ENCODE results near the gene RAB33B. TPM values are rescaled to one million over a fixed set of nuclear protein-coding genes. Genes with fewer than 3 reads are reported as not detected.
A peak's percentile ranks its signal among the peaks of the same experiment; 100 is the strongest.

The RAB33B gene
- total RNA-seq, 1 donor from 2014 or later = 11.8 TPM

DNA sequence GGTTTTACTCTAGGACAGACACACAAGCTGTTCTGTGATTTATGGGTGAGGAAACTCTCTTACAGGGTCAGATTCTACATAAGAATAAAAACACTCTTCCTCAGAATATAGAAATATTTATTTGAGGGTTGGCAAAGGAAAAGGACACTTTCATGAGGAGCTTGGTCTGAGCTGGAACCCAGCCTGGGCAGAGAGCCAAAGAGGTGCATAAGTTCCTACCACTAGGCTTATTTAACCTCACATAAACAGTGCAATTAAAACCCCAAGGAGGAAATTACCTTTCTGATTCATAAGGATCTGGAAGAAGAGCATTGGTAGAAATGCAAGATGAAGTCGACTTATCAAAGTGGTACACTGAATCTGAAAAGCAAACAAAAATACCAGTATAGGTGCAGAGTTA is 69.2 kb downstream of the RAB33B start:
- Histone ChIP-seq H3K4me1 (ENCODE audit: insufficient read depth, low read length) (no peaks in the 10 kb centered on the region), H3K79me2 (ENCODE audit: insufficient read depth, low read length) (no peaks in the 10 kb centered on the region), H3K27ac (ENCODE audit: low read depth, low read length) (no peak overlapping the region), H3K36me3 (ENCODE audit: insufficient read depth, low read length) (peaks cover 38% of the 10 kb centered on the region), H2AFZ (ENCODE audit: low read depth, low read length) (no peak overlapping the region), H3K4me2 (ENCODE audit: low read length) (no peak overlapping the region), H3K4me3 (ENCODE audit: insufficient read depth, low read depth, low read length) (no peak overlapping the region), H3K27me3 (ENCODE audit: insufficient read depth, low read length) (no peaks in the 10 kb centered on the region), H3K9ac (ENCODE audit: low read length) (no peak overlapping the region), H4K20me1 (ENCODE audit: insufficient read depth, low read length) (peaks cover 19% of the 10 kb centered on the region), H3K9me3 (ENCODE audit: insufficient read depth, low read depth, low read length) (no peaks in the 10 kb centered on the region)
- H3K27ac Mint-ChIP-seq (ENCODE audit: unreplicated experiment) = no peak overlapping the region
- TF ChIP-seq, protein P1, sequence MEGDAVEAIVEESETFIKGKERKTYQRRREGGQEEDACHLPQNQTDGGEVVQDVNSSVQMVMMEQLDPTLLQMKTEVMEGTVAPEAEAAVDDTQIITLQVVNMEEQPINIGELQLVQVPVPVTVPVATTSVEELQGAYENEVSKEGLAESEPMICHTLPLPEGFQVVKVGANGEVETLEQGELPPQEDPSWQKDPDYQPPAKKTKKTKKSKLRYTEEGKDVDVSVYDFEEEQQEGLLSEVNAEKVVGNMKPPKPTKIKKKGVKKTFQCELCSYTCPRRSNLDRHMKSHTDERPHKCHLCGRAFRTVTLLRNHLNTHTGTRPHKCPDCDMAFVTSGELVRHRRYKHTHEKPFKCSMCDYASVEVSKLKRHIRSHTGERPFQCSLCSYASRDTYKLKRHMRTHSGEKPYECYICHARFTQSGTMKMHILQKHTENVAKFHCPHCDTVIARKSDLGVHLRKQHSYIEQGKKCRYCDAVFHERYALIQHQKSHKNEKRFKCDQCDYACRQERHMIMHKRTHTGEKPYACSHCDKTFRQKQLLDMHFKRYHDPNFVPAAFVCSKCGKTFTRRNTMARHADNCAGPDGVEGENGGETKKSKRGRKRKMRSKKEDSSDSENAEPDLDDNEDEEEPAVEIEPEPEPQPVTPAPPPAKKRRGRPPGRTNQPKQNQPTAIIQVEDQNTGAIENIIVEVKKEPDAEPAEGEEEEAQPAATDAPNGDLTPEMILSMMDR (IDR thresholded peaks at IDR 0.05; ENCODE audit: insufficient read depth, low read depth, low read length) = no peak
- TF ChIP-seq EZH2 (IDR thresholded peaks at IDR 0.05; ENCODE audit: insufficient read depth, low read length) = no peak
- H3K36me3 Mint-ChIP-seq (ENCODE audit: low read depth, unreplicated experiment) = peaks cover 19% of the 10 kb centered on the region
- no peaks in the 10 kb centered on the region for H3K27me3 Mint-ChIP-seq (ENCODE audit: low read depth, unreplicated experiment)
- H3K4me3 Mint-ChIP-seq (ENCODE audit: unreplicated experiment) = no peak overlapping the region
- DNase-seq (ENCODE audit: low read depth) (peak; percentile 10), FAIRE-seq (peak; percentile 5)
- no peaks in the 10 kb centered on the region for H3K9me3 Mint-ChIP-seq (ENCODE audit: unreplicated experiment)
- peaks cover 14% of the 10 kb centered on the region for H3K4me1 Mint-ChIP-seq (ENCODE audit: low read depth, unreplicated experiment)

DNA sequence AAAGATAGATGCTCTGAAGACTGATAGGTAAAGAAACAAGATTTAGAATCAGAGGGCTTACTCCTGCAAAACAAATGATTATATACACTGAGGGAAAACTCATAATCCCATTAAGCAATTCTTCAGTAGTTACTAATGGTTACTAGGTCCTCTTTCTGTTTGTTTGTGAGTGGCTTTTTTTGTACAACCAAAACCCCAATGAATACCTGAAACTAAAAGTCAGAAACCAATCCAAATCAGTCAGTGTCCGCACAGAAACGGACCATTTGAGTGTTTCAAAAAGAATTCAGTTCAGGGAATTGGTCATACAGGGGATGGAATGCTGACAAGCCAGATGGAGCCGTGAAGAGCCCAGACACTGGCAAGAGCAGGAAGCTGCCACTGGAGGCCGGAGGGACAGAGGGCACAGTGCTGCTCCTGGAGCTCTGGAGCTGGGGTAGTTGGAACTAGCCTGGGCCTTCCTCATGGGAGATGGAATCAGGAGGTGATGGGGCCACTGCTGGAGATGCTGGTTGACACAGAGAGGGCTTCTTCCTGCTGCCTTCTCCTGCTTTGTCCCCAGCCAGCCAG is 70.2 kb downstream of the RAB33B start:
- H3K27ac Mint-ChIP-seq (ENCODE audit: unreplicated experiment) = peak overlapping the region; percentile 75

GRCh38 chr4:139525414-139525813 is 71.5 kb downstream of the RAB33B start:
- Histone ChIP-seq H3K27ac (ENCODE audit: low read depth, low read length) (no peak overlapping the region), H3K4me3 (ENCODE audit: insufficient read depth, low read depth, low read length) (no peak overlapping the region), H3K79me2 (ENCODE audit: insufficient read depth, low read length) (no peaks in the 10 kb centered on the region), H4K20me1 (ENCODE audit: insufficient read depth, low read length) (peaks cover 19% of the 10 kb centered on the region), H3K36me3 (ENCODE audit: insufficient read depth, low read length) (peaks cover 28% of the 10 kb centered on the region), H2AFZ (ENCODE audit: low read depth, low read length) (no peak overlapping the region), H3K4me2 (ENCODE audit: low read length) (no peak overlapping the region), H3K9me3 (ENCODE audit: insufficient read depth, low read depth, low read length) (no peaks in the 10 kb centered on the region), H3K27me3 (ENCODE audit: insufficient read depth, low read length) (no peaks in the 10 kb centered on the region), H3K4me1 (ENCODE audit: insufficient read depth, low read length) (no peaks in the 10 kb centered on the region), H3K9ac (ENCODE audit: low read length) (no peak overlapping the region)
- no peak for FAIRE-seq
- no peaks in the 10 kb centered on the region for H3K9me3 Mint-ChIP-seq (ENCODE audit: unreplicated experiment)
- no peak overlapping the region for H3K27ac Mint-ChIP-seq (ENCODE audit: unreplicated experiment)
- no peak for DNase-seq (ENCODE audit: low read depth)
- H3K4me3 Mint-ChIP-seq (ENCODE audit: unreplicated experiment) = no peak overlapping the region
- TF ChIP-seq EZH2 (IDR thresholded peaks at IDR 0.05; ENCODE audit: insufficient read depth, low read length) = no peak
- TF ChIP-seq, protein P1 (IDR thresholded peaks at IDR 0.05; ENCODE audit: insufficient read depth, low read depth, low read length) = no peak
- H3K36me3 Mint-ChIP-seq (ENCODE audit: low read depth, unreplicated experiment) = peaks cover 12% of the 10 kb centered on the region
- peaks cover 25% of the 10 kb centered on the region for H3K4me1 Mint-ChIP-seq (ENCODE audit: low read depth, unreplicated experiment)
- H3K27me3 Mint-ChIP-seq (ENCODE audit: low read depth, unreplicated experiment) = no peaks in the 10 kb centered on the region

More for the DNA sequence above, 70.2 kb downstream of the RAB33B start:
- Histone ChIP-seq H3K27me3 (ENCODE audit: insufficient read depth, low read length) (no peaks in the 10 kb centered on the region), H3K9ac (ENCODE audit: low read length) (no peak overlapping the region), H3K4me3 (ENCODE audit: insufficient read depth, low read depth, low read length) (no peak overlapping the region), H4K20me1 (ENCODE audit: insufficient read depth, low read length) (peaks cover 19% of the 10 kb centered on the region), H3K79me2 (ENCODE audit: insufficient read depth, low read length) (no peaks in the 10 kb centered on the region), H3K9me3 (ENCODE audit: insufficient read depth, low read depth, low read length) (no peaks in the 10 kb centered on the region), H3K36me3 (ENCODE audit: insufficient read depth, low read length) (peaks cover 37% of the 10 kb centered on the region), H3K4me1 (ENCODE audit: insufficient read depth, low read length) (no peaks in the 10 kb centered on the region), H3K4me2 (ENCODE audit: low read length) (no peak overlapping the region), H3K27ac (ENCODE audit: low read depth, low read length) (no peak overlapping the region), H2AFZ (ENCODE audit: low read depth, low read length) (no peak overlapping the region)
- no peaks in the 10 kb centered on the region for H3K9me3 Mint-ChIP-seq (ENCODE audit: unreplicated experiment)
- H3K36me3 Mint-ChIP-seq (ENCODE audit: low read depth, unreplicated experiment) = peaks cover 15% of the 10 kb centered on the region
- TF ChIP-seq, protein P1 (IDR thresholded peaks at IDR 0.05; ENCODE audit: insufficient read depth, low read depth, low read length) = no peak
- no peak for TF ChIP-seq EZH2 (IDR thresholded peaks at IDR 0.05; ENCODE audit: insufficient read depth, low read length)
- FAIRE-seq (no peak), DNase-seq (ENCODE audit: low read depth) (peak; percentile 16)
- H3K27me3 Mint-ChIP-seq (ENCODE audit: low read depth, unreplicated experiment) = no peaks in the 10 kb centered on the region
- H3K4me1 Mint-ChIP-seq (ENCODE audit: low read depth, unreplicated experiment) = peaks cover 23% of the 10 kb centered on the region
- H3K4me3 Mint-ChIP-seq (ENCODE audit: unreplicated experiment) = no peak overlapping the region
